GM12874 (cell line): Measurements from ENCODE around the gene DIPK1C.

ENCODE experiments used
- CTCF ChIP-seq: IDR thresholded peaks from 2 replicates; pipeline ENCODE4 v1.5.1; 2011; ENCODE audit warnings: low read depth, mild to moderate bottlenecking, control low read depth, low read length, moderate library complexity; ENCODE audit not compliant: insufficient read depth

The DIPK1C gene

GRCh38 chr18:74498712-74499627, 41.9 kb upstream of the DIPK1C start:
- no peak for TF ChIP-seq CTCF

GRCh38 chr18:74497778-74498177, 40.7 kb upstream of the DIPK1C start:
- TF ChIP-seq CTCF, result no peak

GRCh38 chr18:74497324-74497676, 40.2 kb upstream of the DIPK1C start:
- TF ChIP-seq CTCF, result no peak

- TF ChIP-seq CTCF, result no peak
Measured at GRCh38 chr18:74496508-74497323, 39.6 kb upstream of the DIPK1C start.

GRCh38 chr18:74495581-74496507, 38.7 kb upstream of the DIPK1C start, which contains the start of gene CNDP2:
Gene CNDP2, plus strand, starts transcription at chr18:74496363. Its CDS starts 3,611 bp downstream, at chr18:74499974.
- no peak for TF ChIP-seq CTCF

- no peak for TF ChIP-seq CTCF
Measured at GRCh38 chr18:74494514-74494913, 37.4 kb upstream of the DIPK1C start.
